DND-41 (cell line): ENCODE data around the gene TYW1.
A peak's percentile ranks its signal among the peaks of the same experiment; 100 is the strongest.
"Not testable (repeated sequence)": the region's sequence is repeated elsewhere in the genome, so short reads cannot be mapped to it uniquely, and the experiment has no call there.

Experiments used
- ATAC-seq: fragments of 200-7000 bp; cut with Tn5 transposase; 3 replicates; pipeline ENCODE4 v1.9.1; 2021; ENCODE audit warnings: low read depth; ENCODE audit not compliant: insufficient read depth
- DNase-seq: peaks from one replicate; pipeline ENCODE4 v3.0.0-alpha.2; 2020
- H2AFZ ChIP-seq: 2 replicates; pipeline ENCODE4 v1.6.0; 2012; ENCODE audit warnings: low read depth, low read length
- H3K27ac ChIP-seq: 2 replicates; pipeline ENCODE4 v1.5.1; 2012; ENCODE audit warnings: low read length, inconsistent platforms
- H3K27me3 ChIP-seq: fragments of 200-600 bp; sonication (generic); 2 replicates; pipeline ENCODE4 v1.6.0; 2012; ENCODE audit warnings: low read length, mild to moderate bottlenecking, inconsistent platforms; ENCODE audit not compliant: insufficient read depth, poor library complexity
- H3K36me3 ChIP-seq: 2 replicates; pipeline ENCODE4 v1.5.1; 2012; ENCODE audit warnings: low read length, inconsistent platforms; ENCODE audit not compliant: insufficient read depth
- H3K4me1 ChIP-seq: 2 replicates; pipeline ENCODE4 v1.5.1; 2012; ENCODE audit warnings: mild to moderate bottlenecking, low read length; ENCODE audit not compliant: insufficient read depth
- H3K4me2 ChIP-seq: 2 replicates; pipeline ENCODE4 v1.6.0; 2012; ENCODE audit warnings: mild to moderate bottlenecking, moderate library complexity, low read length, inconsistent platforms; ENCODE audit not compliant: insufficient read depth
- H3K4me3 ChIP-seq, 2 experiments: fragments of 200-600 bp in 1 of 2; shearing (Covaris generic) in 1 of 2; 2 replicates each; pipeline ENCODE4 v1.5.1; 2012 to 2016; ENCODE audit warnings: inconsistent platforms in 2 of 2, low read length in 2 of 2, mild to moderate bottlenecking in 2 of 2, low read depth in 1 of 2, moderate library complexity in 1 of 2
- H3K79me2 ChIP-seq: 2 replicates; pipeline ENCODE4 v1.6.0; 2012; ENCODE audit warnings: low read length, inconsistent platforms; ENCODE audit not compliant: insufficient read depth
- H3K9ac ChIP-seq: 2 replicates; pipeline ENCODE4 v1.6.0; 2012; ENCODE audit warnings: low read depth, mild to moderate bottlenecking, inconsistent platforms, low read length, moderate library complexity
- H3K9me3 ChIP-seq: 2 replicates; pipeline ENCODE4 v1.5.1; 2012; ENCODE audit warnings: low read length, moderate library complexity, mild to moderate bottlenecking, inconsistent platforms; ENCODE audit not compliant: insufficient read depth, severe bottlenecking
- H4K20me1 ChIP-seq: 2 replicates; pipeline ENCODE4 v1.6.0; 2012; ENCODE audit warnings: low read length; ENCODE audit not compliant: insufficient read depth
- CTCF ChIP-seq: IDR thresholded peaks from 2 replicates; pipeline ENCODE4 v1.5.1; 2012; ENCODE audit warnings: borderline replicate concordance, low read length, moderate library complexity, mild to moderate bottlenecking; ENCODE audit not compliant: poor library complexity, severe bottlenecking; ENCODE audit errors: extremely low read depth
- EZH2 ChIP-seq: IDR thresholded peaks from 3 replicates; pipeline ENCODE4 v1.6.1; 2012; ENCODE audit warnings: borderline replicate concordance, low read depth, mild to moderate bottlenecking, moderate library complexity, low read length, inconsistent platforms; ENCODE audit not compliant: severe bottlenecking

The TYW1 gene

GRCh38 chr7:67251986-67252558 is 255.4 kb downstream of the TYW1 start:
- no peak for TF ChIP-seq CTCF
- TF ChIP-seq EZH2, result no peak
- Histone ChIP-seq H3K27me3 (no peaks in the 10 kb centered on the region), H3K4me3 (no peak overlapping the region), H3K9ac (no peak overlapping the region), H3K36me3 (peaks cover 4% of the 10 kb centered on the region; the same call in 1 of the 2 replicates), H2AFZ (no peak overlapping the region), H3K4me2 (no peak overlapping the region), H3K27ac (no peak overlapping the region), H3K4me1 (no peaks in the 10 kb centered on the region), H3K79me2 (no peaks in the 10 kb centered on the region), H4K20me1 (no peaks in the 10 kb centered on the region), H3K9me3 (peaks cover 5% of the 10 kb centered on the region)
- no peak for ATAC-seq
- DNase-seq, result no peak

GRCh38 chr7:67255076-67255475 is 258.4 kb downstream of the TYW1 start:
- H3K79me2 ChIP-seq, H3K27me3 ChIP-seq, H3K36me3 ChIP-seq, H3K4me1 ChIP-seq, H3K9ac ChIP-seq, ATAC-seq, H3K27ac ChIP-seq, H3K4me3 ChIP-seq, H3K4me2 ChIP-seq, H2AFZ ChIP-seq, DNase-seq, H4K20me1 ChIP-seq, H3K9me3 ChIP-seq: not testable (repeated sequence)

DNA sequence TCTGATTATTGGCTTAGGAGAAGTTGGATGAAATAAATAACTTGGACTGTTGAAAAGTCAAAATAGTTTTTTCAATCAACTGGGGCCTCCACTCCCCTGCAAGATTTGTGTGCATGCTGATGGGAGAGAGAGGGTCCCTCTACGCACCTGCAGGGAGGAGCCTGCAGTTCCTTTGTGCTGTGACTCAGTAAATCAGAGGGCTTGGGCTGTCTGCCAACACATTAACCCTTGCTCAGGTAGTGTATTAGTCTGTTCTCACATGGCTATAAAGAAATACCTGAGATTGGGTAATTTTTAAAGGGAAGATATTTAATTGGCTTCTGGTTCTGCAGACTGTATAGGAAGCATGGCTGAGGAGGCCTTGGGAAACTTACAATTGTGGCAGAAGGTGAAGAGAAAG is 261.1 kb downstream of the TYW1 start:
- DNase-seq, H4K20me1 ChIP-seq, H3K36me3 ChIP-seq, H3K9ac ChIP-seq, H2AFZ ChIP-seq, H3K27ac ChIP-seq, ATAC-seq, H3K4me1 ChIP-seq, H3K27me3 ChIP-seq, H3K9me3 ChIP-seq, H3K4me2 ChIP-seq, H3K4me3 ChIP-seq, H3K79me2 ChIP-seq: not testable (repeated sequence)

- not testable (repeated sequence) for H2AFZ ChIP-seq, H3K4me1 ChIP-seq, H3K36me3 ChIP-seq, ATAC-seq, H3K9me3 ChIP-seq, H3K27me3 ChIP-seq, H3K79me2 ChIP-seq, DNase-seq, H3K4me3 ChIP-seq, H3K27ac ChIP-seq, H3K4me2 ChIP-seq, H3K9ac ChIP-seq, H4K20me1 ChIP-seq
Measured at GRCh38 chr7:67259363-67259762, 262.7 kb downstream of the TYW1 start.

DNA sequence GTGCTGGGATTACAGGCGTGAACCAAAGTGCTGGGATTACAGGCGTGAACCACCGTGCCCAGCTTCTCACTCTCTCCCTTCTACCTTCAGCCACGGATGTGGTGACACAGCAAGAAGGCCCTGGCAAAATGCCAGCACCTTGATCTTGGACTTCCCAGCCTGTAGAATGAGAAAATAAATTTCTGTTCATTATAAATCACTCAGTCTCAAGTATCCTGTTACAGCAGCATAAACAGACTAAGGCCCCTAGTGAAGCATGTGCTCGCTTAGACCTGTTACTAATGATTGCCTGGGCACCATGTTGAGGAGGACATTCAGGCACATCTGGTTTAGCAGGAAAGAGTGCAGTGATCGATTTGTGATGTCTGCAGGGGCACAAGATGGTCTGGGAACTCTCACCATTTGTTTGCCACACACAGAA is 263.5 kb downstream of the TYW1 start:
- ATAC-seq, result peak; percentile 52; the same call in 1 of the 3 replicates
- H4K20me1 ChIP-seq, H2AFZ ChIP-seq, H3K27me3 ChIP-seq, H3K4me3 ChIP-seq, H3K9me3 ChIP-seq, H3K79me2 ChIP-seq, H3K9ac ChIP-seq, H3K27ac ChIP-seq, H3K4me1 ChIP-seq, H3K36me3 ChIP-seq, H3K4me2 ChIP-seq: not testable (repeated sequence)
- DNase-seq, result peak; percentile 49

GRCh38 chr7:67264000-67264399 is 267.4 kb downstream of the TYW1 start:
- DNase-seq, H2AFZ ChIP-seq, ATAC-seq, H3K79me2 ChIP-seq, H3K9ac ChIP-seq, H3K4me2 ChIP-seq, H3K9me3 ChIP-seq, H3K27ac ChIP-seq, H3K27me3 ChIP-seq, H3K4me3 ChIP-seq, H4K20me1 ChIP-seq, H3K36me3 ChIP-seq, H3K4me1 ChIP-seq: not testable (repeated sequence)

GRCh38 chr7:67266070-67266469 is 269.4 kb downstream of the TYW1 start:
- H3K4me2 ChIP-seq, ATAC-seq, H3K27me3 ChIP-seq, H3K79me2 ChIP-seq, H3K9ac ChIP-seq, H3K4me3 ChIP-seq, H3K9me3 ChIP-seq, H3K27ac ChIP-seq, DNase-seq, H2AFZ ChIP-seq, H3K36me3 ChIP-seq, H3K4me1 ChIP-seq, H4K20me1 ChIP-seq: not testable (repeated sequence)
